H1 (cell line): ENCODE results near the gene DEAF1. TPM values are rescaled to one million over a fixed set of nuclear protein-coding genes. Genes with fewer than 3 reads are reported as not detected.

Experiments used
- CTCF ChIA-PET: fragments of 300-600 bp; sonication (Branson Sonifier 250); formaldehyde crosslinking; loops from one replicate; lab custom pipeline; 2021; ENCODE audit not compliant: partially characterized antibody; lab: Charles Lee
- POLR2A ChIA-PET: fragments of 300-600 bp; sonication (Branson Sonifier 250); formaldehyde crosslinking; loops from one replicate; lab custom pipeline; 2021; ENCODE audit warnings: inconsistent platforms; ENCODE audit not compliant: partially characterized antibody; lab: Charles Lee
- DNase-seq, 2 experiments: peaks; one replicate each; pipeline versions ENCODE4 v3.0.0 to v3.0.0-alpha.2; 2010 to 2022; ENCODE audit warnings: low spot score in 2 of 2, low read depth in 1 of 2, mixed read lengths in 1 of 2
- FAIRE-seq: peaks from 2 replicates; lab custom pipeline; 2011; peaks lifted over from hg19 to GRCh38; lab: Jason Lieb, UNC
- H2AFZ ChIP-seq: 2 replicates; pipeline ENCODE4 v1.8.1; 2012; ENCODE audit warnings: low read length, inconsistent platforms
- H2AK5ac ChIP-seq: 2 replicates; pipeline ENCODE4 v1.6.1; 2013; ENCODE audit warnings: low read depth, low read length
- H2BK120ac ChIP-seq: replicated peaks from 2 replicates; pipeline ENCODE3; 2013; ENCODE audit warnings: low read depth, low read length, inconsistent platforms
- H2BK12ac ChIP-seq: 2 replicates; pipeline ENCODE4 v1.6.1; 2013; ENCODE audit warnings: low read depth, low read length
- H2BK15ac ChIP-seq: 2 replicates; pipeline ENCODE4 v1.6.1; 2013; ENCODE audit warnings: low read length
- H2BK20ac ChIP-seq: 2 replicates; pipeline ENCODE4 v1.6.1; 2013; ENCODE audit warnings: low read length
- H2BK5ac ChIP-seq: 2 replicates; pipeline ENCODE4 v1.6.1; 2013; ENCODE audit warnings: low read depth, low read length
- H3K14ac ChIP-seq: 2 replicates; pipeline ENCODE4 v1.6.1; 2013; ENCODE audit warnings: inconsistent platforms; ENCODE audit not compliant: insufficient read length
- H3K18ac ChIP-seq: 2 replicates; pipeline ENCODE4 v1.6.1; 2013; ENCODE audit warnings: low read length; ENCODE audit errors: extremely low read depth
- H3K23ac ChIP-seq: 2 replicates; pipeline ENCODE4 v1.6.1; 2013; ENCODE audit warnings: inconsistent platforms; ENCODE audit not compliant: insufficient read length
- H3K23me2 ChIP-seq: 2 replicates; pipeline ENCODE4 v1.6.1; 2013; ENCODE audit warnings: low read depth, low read length
- H3K27ac ChIP-seq: 2 replicates; pipeline ENCODE4 v1.6.1; 2011; ENCODE audit warnings: low read depth, low read length, inconsistent platforms
- H3K27me3 ChIP-seq, 4 experiments: replicated peaks in 1 of 4; 1 replicate in 1 of 4; 2 replicates in 3 of 4; pipeline versions ENCODE4 v1.6.1 to v1.8.1; 2011 to 2013; ENCODE audit warnings: low read length in 3 of 4, mild to moderate bottlenecking in 3 of 4, inconsistent platforms in 2 of 4, mixed read lengths in 2 of 4, moderate library complexity in 1 of 4; ENCODE audit not compliant: control insufficient read depth in 3 of 4, insufficient read depth in 3 of 4; ENCODE audit errors: extremely low read depth in 1 of 4
- H3K36me3 ChIP-seq, 4 experiments: 2 replicates each; pipeline versions ENCODE4 v1.6.1 to v1.8.1; 2011 to 2013; ENCODE audit warnings: mild to moderate bottlenecking in 4 of 4, low read length in 3 of 4, moderate library complexity in 2 of 4, control low read depth in 1 of 4, inconsistent platforms in 1 of 4; ENCODE audit not compliant: insufficient read depth in 4 of 4, control insufficient read depth in 2 of 4
- H3K4ac ChIP-seq: replicated peaks from 2 replicates; pipeline ENCODE3; 2013; ENCODE audit warnings: low read length, low read depth, mixed read lengths, inconsistent platforms; ENCODE audit not compliant: insufficient read length
- H3K4me1 ChIP-seq, 4 experiments: replicated peaks in 1 of 4; 1 replicate in 1 of 4; 2 replicates in 3 of 4; pipeline versions ENCODE4 v1.6.1 to v1.8.1; 2011 to 2013; ENCODE audit warnings: low read length in 3 of 4, inconsistent platforms in 2 of 4, mixed read lengths in 1 of 4; ENCODE audit not compliant: insufficient read depth in 4 of 4, control insufficient read depth in 3 of 4
- H3K4me2 ChIP-seq, 2 experiments: 2 replicates each; pipeline versions ENCODE4 v1.6.1 to v1.8.1; 2011 to 2013; ENCODE audit warnings: low read depth in 2 of 2, low read length in 2 of 2, control low read depth in 1 of 2, inconsistent platforms in 1 of 2, mild to moderate bottlenecking in 1 of 2; ENCODE audit not compliant: insufficient read depth in 1 of 2
- H3K4me3 ChIP-seq, 4 experiments: fragments of 200-600, 300-600 bp in 1 of 4; sonication (generic), shearing (Covaris generic), sonication (Bioruptor Twin) in 1 of 4; 2 replicates each; pipeline versions ENCODE4 v1.5.1 to v1.8.1; 2011 to 2016; ENCODE audit warnings: low read length in 4 of 4, low read depth in 3 of 4, control low read depth in 2 of 4, inconsistent platforms in 2 of 4, mild to moderate bottlenecking in 2 of 4, mixed read lengths in 1 of 4, moderate library complexity in 1 of 4; ENCODE audit not compliant: insufficient read depth in 2 of 4; ENCODE audit errors: extremely low read depth in 1 of 4
- H3K56ac ChIP-seq: replicated peaks from 2 replicates; pipeline ENCODE3; 2013; ENCODE audit warnings: low read depth, mild to moderate bottlenecking, mixed read lengths, low read length, inconsistent platforms; ENCODE audit not compliant: insufficient read length
- H3K79me1 ChIP-seq: 2 replicates; pipeline ENCODE4 v1.6.1; 2013; ENCODE audit warnings: low read depth, low read length, control low read depth
- H3K79me2 ChIP-seq, 2 experiments: 2 replicates each; pipeline versions ENCODE4 v1.6.1 to v1.8.1; 2012 to 2013; ENCODE audit warnings: low read length in 2 of 2, mild to moderate bottlenecking in 2 of 2, inconsistent platforms in 1 of 2; ENCODE audit not compliant: insufficient read depth in 2 of 2, control insufficient read depth in 1 of 2
- H3K9ac ChIP-seq, 4 experiments: replicated peaks in 1 of 4; 1 replicate in 1 of 4; 2 replicates in 3 of 4; pipeline versions ENCODE4 v1.6.1 to v1.8.1; 2011 to 2013; ENCODE audit warnings: low read depth in 3 of 4, low read length in 3 of 4, control low read depth in 2 of 4, mild to moderate bottlenecking in 2 of 4, moderate library complexity in 2 of 4, inconsistent platforms in 1 of 4; ENCODE audit errors: extremely low read depth in 1 of 4
- H3K9me3 ChIP-seq, 2 experiments: 2 replicates each; pipeline versions ENCODE4 v1.6.1 to v1.8.1; 2012 to 2013; ENCODE audit warnings: mild to moderate bottlenecking in 2 of 2, moderate library complexity in 2 of 2, control low read depth in 1 of 2, inconsistent platforms in 1 of 2, low read depth in 1 of 2, low read length in 1 of 2, mixed read lengths in 1 of 2; ENCODE audit not compliant: insufficient read depth in 2 of 2
- H4K20me1 ChIP-seq, 2 experiments: replicated peaks in 1 of 2; 2 replicates each; pipeline versions ENCODE3 to v1.8.1; 2011 to 2013; ENCODE audit warnings: inconsistent platforms in 2 of 2, low read length in 2 of 2, mild to moderate bottlenecking in 1 of 2; ENCODE audit not compliant: insufficient read depth in 2 of 2, control insufficient read depth in 1 of 2
- H4K5ac ChIP-seq: 2 replicates; pipeline ENCODE4 v1.6.1; 2013; ENCODE audit warnings: low read length, low read depth, mixed read lengths, inconsistent platforms; ENCODE audit not compliant: insufficient read length
- H4K8ac ChIP-seq: 2 replicates; pipeline ENCODE4 v1.8.0; 2013; ENCODE audit warnings: mild to moderate bottlenecking, moderate library complexity, low read length, inconsistent platforms; ENCODE audit not compliant: insufficient read depth; ENCODE audit errors: extremely low read depth
- H4K91ac ChIP-seq: replicated peaks from 2 replicates; pipeline ENCODE3; 2013; ENCODE audit warnings: low read length, mixed read lengths, inconsistent platforms; ENCODE audit not compliant: insufficient read length
- BCL11A ChIP-seq, 2 experiments: IDR thresholded peaks; one replicate each; pipeline ENCODE4 v1.6.1; 2011; ENCODE audit warnings: low read depth in 2 of 2, low read length in 2 of 2, mild to moderate bottlenecking in 2 of 2
- WGBS, 2 experiments: shearing (Covaris generic) in 1 of 2; methylation state at CpG; one replicate each; pipeline versions ENCODE4 v1.1.6 to v1.1.7; 2013 to 2015; ENCODE audit warnings: low lambda C conversion rate in 2 of 2, mixed read lengths in 2 of 2, inconsistent platforms in 1 of 2, low coverage in 1 of 2, missing lambda C conversion rate in 1 of 2; ENCODE audit not compliant: insufficient replicate concordance in 2 of 2, insufficient coverage in 1 of 2, insufficient read length in 1 of 2; ENCODE audit errors: extremely low coverage in 1 of 2, missing lambda C conversion rate in 1 of 2; 5-methylcytosine and 5-hydroxymethylcytosine counted together
- polyA plus RNA-seq, 7 experiments: library from polyadenylated mRNA; depleted of rRNA in 3 of 7; stranded (reverse) in 5 of 7; unstranded in 2 of 7; fragments of >200 nt in 5 of 7; fragments of 200-250 nt in 2 of 7; gene quantifications; 1 replicate in 5 of 7; 2 replicates in 1 of 7; 4 replicates in 1 of 7; pipeline versions ENCODE4 v1.2.1 to v1.2.3, GENCODE V29; 2011 to 2013; ENCODE audit warnings: missing spikeins in 2 of 7, mixed read lengths in 2 of 7
- total RNA-seq: library from RNA; stranded (reverse); fragmentation: NEBNext Ultra II Directional; extraction: Animal tissue kit (Norgen Biotek cat#: 25700); gene quantifications from 2 replicates; pipeline ENCODE4 v1.2.1, GENCODE V29; 2021

Gene DEAF1
- total and polyA plus RNA-seq, 2 of the 8 experiments (the other 6 are each of a cell fraction or from before 2014, with no cell fraction given) = 47.3 to 58.4 TPM

- POLR2A ChIA-PET = interaction anchor here (1.1 to 3.9 kb wide), 5 partner anchors 12 to 38 kb away, joined by 3 to 16 read pairs (median 4); partner anchors contain the start of genes DEAF1, TALDO1 and TMEM80
- Histone ChIP-seq H4K8ac (peak overlapping the region; percentile 51; the same call in 1 of the 2 replicates), H3K9me3 (no peaks in the 10 kb centered on the region), H3K27ac (no peak overlapping the region), H3K23ac (no peak overlapping the region), H3K18ac (peak overlapping the region; percentile 0; the same call in 1 of the 2 replicates), H2AFZ (no peak overlapping the region), H3K56ac (no peak overlapping the region), H3K4me1 (peaks cover 0 to 48% (median 33%) of the 10 kb centered on the region in 4 experiments; a peak in 6 of 7 replicates), H2AK5ac (peak overlapping the region; percentile 93; the same call in 1 of the 2 replicates), H3K36me3 (no peaks in the 10 kb centered on the region; a peak in 1 of 8 replicates), H3K27me3 (no peaks in the 10 kb centered on the region), H3K23me2 (peaks cover 8% of the 10 kb centered on the region; the same call in 1 of the 2 replicates), H2BK20ac (no peak overlapping the region), H3K9ac (no peak overlapping the region), H2BK120ac (no peak overlapping the region), H4K20me1 (peaks cover 0 to 1% of the 10 kb centered on the region in 2 experiments), H2BK5ac (peak overlapping the region; percentile 60; the same call in 1 of the 2 replicates), H3K4me3 (no peak overlapping the region), H2BK15ac (peak overlapping the region; percentile 88), H4K91ac (peak overlapping the region; percentile 42), H2BK12ac (peak overlapping the region; percentile 94), H3K4ac (no peak overlapping the region), H3K79me2 (no peaks in the 10 kb centered on the region), H3K4me2 (no peak overlapping the region), H3K79me1 (no peaks in the 10 kb centered on the region), H3K14ac (no peak overlapping the region), H4K5ac (no peak overlapping the region)
- WGBS, 2 experiments = 85% methylated on average over 23 of the region's 27 CpGs; no CpG with 5 or more reads in 1 of the 2 experiments
- DNase-seq = no peak
- no peak for FAIRE-seq
- no peak for TF ChIP-seq BCL11A (IDR thresholded peaks at IDR 0.05; ENCODE audit: low read depth in 2 of 2, low read length in 2 of 2)
- CTCF ChIA-PET = interaction anchor here (0.9 to 3.4 kb wide), 6 partner anchors 10 to 49 kb away, joined by 3 to 15 read pairs (median 4); no protein-coding TSS in a partner anchor
Measured at GRCh38 chr11:709109-709997, 14.3 kb upstream of the DEAF1 start.
